ENCODE results near the gene SLC22A13.

GRCh38 chr3:38232701-38233100 lies 32.9 kb upstream of the SLC22A13 start:
- TF ChIP-seq CTCF (IDR thresholded peaks at IDR 0.05; ENCODE audit: poor library complexity, severe bottlenecking) (no peak), EZH2 (IDR thresholded peaks at IDR 0.05; ENCODE audit: borderline replicate concordance, insufficient read depth, low read length, poor library complexity, severe bottlenecking) (no peak), SMC3 (conservative IDR thresholded peaks at IDR 0.05; ENCODE audit: poor library complexity) (no peak), EP300 (conservative IDR thresholded peaks at IDR 0.05; ENCODE audit: poor library complexity, severe bottlenecking) (no peak), RAD21 (conservative IDR thresholded peaks at IDR 0.05) (no peak), POLR2AphosphoS5 (IDR thresholded peaks at IDR 0.05) (no peak), MXI1 (conservative IDR thresholded peaks at IDR 0.05; ENCODE audit: poor library complexity, severe bottlenecking) (no peak)
- TF ChIP-seq, protein P1, sequence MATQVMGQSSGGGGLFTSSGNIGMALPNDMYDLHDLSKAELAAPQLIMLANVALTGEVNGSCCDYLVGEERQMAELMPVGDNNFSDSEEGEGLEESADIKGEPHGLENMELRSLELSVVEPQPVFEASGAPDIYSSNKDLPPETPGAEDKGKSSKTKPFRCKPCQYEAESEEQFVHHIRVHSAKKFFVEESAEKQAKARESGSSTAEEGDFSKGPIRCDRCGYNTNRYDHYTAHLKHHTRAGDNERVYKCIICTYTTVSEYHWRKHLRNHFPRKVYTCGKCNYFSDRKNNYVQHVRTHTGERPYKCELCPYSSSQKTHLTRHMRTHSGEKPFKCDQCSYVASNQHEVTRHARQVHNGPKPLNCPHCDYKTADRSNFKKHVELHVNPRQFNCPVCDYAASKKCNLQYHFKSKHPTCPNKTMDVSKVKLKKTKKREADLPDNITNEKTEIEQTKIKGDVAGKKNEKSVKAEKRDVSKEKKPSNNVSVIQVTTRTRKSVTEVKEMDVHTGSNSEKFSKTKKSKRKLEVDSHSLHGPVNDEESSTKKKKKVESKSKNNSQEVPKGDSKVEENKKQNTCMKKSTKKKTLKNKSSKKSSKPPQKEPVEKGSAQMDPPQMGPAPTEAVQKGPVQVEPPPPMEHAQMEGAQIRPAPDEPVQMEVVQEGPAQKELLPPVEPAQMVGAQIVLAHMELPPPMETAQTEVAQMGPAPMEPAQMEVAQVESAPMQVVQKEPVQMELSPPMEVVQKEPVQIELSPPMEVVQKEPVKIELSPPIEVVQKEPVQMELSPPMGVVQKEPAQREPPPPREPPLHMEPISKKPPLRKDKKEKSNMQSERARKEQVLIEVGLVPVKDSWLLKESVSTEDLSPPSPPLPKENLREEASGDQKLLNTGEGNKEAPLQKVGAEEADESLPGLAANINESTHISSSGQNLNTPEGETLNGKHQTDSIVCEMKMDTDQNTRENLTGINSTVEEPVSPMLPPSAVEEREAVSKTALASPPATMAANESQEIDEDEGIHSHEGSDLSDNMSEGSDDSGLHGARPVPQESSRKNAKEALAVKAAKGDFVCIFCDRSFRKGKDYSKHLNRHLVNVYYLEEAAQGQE (IDR thresholded peaks at IDR 0.05; ENCODE audit: borderline replicate concordance) = no peak

Data from neural cell (in vitro differentiated cells).